PFSK-1 (cell line): ENCODE measurements around the gene TMEM54.

Experiments used
- FOXP2 ChIP-seq: optimal IDR thresholded peaks from 2 replicates; pipeline ENCODE3; 2011; ENCODE audit warnings: borderline replicate concordance, control low read depth, inconsistent platforms; ENCODE audit not compliant: insufficient read depth; ENCODE audit errors: extremely low read length, extremely low read depth
- POLR2AphosphoS5 ChIP-seq: IDR thresholded peaks from 2 replicates; pipeline ENCODE4 v1.6.1; 2012; ENCODE audit warnings: low read depth, mild to moderate bottlenecking, control low read depth, low read length, moderate library complexity
- REST ChIP-seq, 2 experiments: IDR thresholded peaks; 2 replicates each; pipeline versions ENCODE4 v1.6.1 to v1.8.0; 2011 to 2012; ENCODE audit warnings: low read depth in 2 of 2, low read length in 2 of 2, control low read depth in 1 of 2, inconsistent platforms in 1 of 2, mild to moderate bottlenecking in 1 of 2, moderate library complexity in 1 of 2; ENCODE audit not compliant: insufficient read depth in 1 of 2
- SIN3A ChIP-seq: IDR thresholded peaks from 2 replicates; pipeline ENCODE4 v1.6.1; 2012; ENCODE audit warnings: mild to moderate bottlenecking, low read length, moderate library complexity, borderline replicate concordance; ENCODE audit not compliant: insufficient read depth
- TAF1 ChIP-seq: IDR thresholded peaks from 2 replicates; pipeline ENCODE4 v1.6.1; 2012; ENCODE audit warnings: low read length, control low read depth, borderline replicate concordance; ENCODE audit not compliant: insufficient read depth

Gene TMEM54

GRCh38 chr1:32878183-32878582, 23.0 kb downstream of the TMEM54 start:
- TF ChIP-seq SIN3A (no peak), TAF1 (no peak), POLR2AphosphoS5 (no peak), REST (IDR thresholded peaks at IDR 0.05; ENCODE audit: insufficient read depth in 1 of 2, low read depth in 2 of 2, low read length in 2 of 2) (no peak), FOXP2 (no peak)

GRCh38 chr1:32877211-32878110, 23.7 kb downstream of the TMEM54 start:
- TF ChIP-seq REST (IDR thresholded peaks at IDR 0.05; ENCODE audit: insufficient read depth in 1 of 2, low read depth in 2 of 2, low read length in 2 of 2) (no peak), SIN3A (no peak)

GRCh38 chr1:32876341-32877210, 24.6 kb downstream of the TMEM54 start:
- TF ChIP-seq REST (IDR thresholded peaks at IDR 0.05; ENCODE audit: insufficient read depth in 1 of 2, low read depth in 2 of 2, low read length in 2 of 2) (0 out of 4 replicates have a peak, but pooled peaks have one; percentile 19 to 45), POLR2AphosphoS5 (no peak), FOXP2 (peak; percentile 80)

- TF ChIP-seq TAF1: no peak
- TF ChIP-seq POLR2AphosphoS5: no peak
- no peak for TF ChIP-seq FOXP2
- TF ChIP-seq REST (IDR thresholded peaks at IDR 0.05; ENCODE audit: insufficient read depth in 1 of 2, low read depth in 2 of 2, low read length in 2 of 2): no peak
- TF ChIP-seq SIN3A: no peak
These were observed 26.1 kb downstream of the TMEM54 start for GRCh38 chr1:32874860-32875752.
